COLO668 (cell line): ENCODE data around the gene ZSCAN18.

Experiments
- DNase-seq: peaks from one replicate; lab custom pipeline; 2025; ENCODE audit not compliant: unreplicated experiment; lab: John Stamatoyannopoulos, UW

The ZSCAN18 gene

DNA sequence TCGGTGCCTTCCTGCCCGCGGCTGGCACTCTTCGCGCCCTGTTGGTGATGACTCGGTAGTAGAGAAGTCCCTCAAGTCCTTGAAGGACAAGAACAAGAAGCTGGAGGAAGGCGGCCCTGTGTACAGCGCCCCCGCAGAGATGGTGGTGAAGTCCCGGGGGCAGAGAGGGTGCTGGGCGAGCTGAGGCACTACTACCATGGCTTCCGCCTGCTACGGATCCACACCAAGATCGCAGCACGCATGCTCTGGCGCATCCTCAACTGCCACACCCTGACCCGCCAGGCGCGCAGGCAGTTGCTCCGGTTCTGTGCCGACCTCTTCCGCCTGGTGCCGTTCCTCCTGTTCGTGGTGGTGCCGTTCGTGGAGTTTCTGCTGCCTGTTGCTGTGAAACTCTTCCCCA, 53.1 kb downstream of the ZSCAN18 start:
- DNase-seq = no peak

DNA sequence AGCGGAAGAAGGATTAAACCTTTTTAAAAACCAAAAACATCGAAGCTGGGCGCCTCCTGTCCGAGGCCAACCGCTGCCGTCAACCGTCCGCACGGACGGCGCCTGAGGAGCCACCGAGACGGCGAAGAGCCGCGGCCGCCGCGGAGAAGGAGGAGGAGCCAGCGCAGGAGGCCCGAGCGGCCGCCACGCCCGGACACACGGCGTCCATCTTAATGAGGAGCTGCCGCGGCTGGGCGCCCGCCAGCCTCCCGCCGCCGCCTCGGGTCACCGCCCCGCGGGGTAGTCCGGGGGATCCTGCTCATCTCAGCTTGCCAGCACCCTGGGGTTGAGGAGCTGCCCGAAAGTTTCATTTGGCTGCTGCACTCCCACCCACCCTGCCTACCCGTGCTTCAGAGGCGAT, 53.6 kb downstream of the ZSCAN18 start:
- no peak for DNase-seq

- DNase-seq = no peak
Measured at GRCh38 chr19:58042495-58043340, 55.3 kb downstream of the ZSCAN18 start.

GRCh38 chr19:58040751-58041525, 57.1 kb downstream of the ZSCAN18 start:
- DNase-seq = no peak

DNA sequence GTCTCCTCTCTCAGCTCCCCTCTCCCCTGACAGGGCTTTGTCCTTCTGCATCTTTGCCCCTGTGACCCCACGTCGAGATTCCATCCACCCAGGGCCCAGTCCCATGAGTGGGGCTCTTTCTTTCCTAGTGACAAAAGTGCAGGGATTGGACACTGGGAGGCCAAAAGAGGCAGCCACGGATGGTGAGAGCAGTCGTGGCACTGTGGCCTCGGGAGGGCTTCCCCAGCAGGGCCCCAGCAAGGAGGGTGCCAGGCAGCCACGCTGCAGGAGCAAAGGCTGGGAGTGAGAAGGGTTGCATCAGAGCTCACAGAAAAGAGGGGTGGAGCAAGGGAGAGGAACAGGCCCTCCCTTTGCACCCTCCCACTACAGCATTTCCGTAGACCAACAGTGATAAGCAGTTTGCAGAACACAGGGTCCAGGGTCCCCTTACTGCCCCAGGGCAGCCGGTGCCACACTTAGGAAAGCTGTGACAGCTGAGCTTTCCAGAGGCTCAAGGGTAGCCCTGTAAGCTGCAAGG, 59.3 kb downstream of the ZSCAN18 start:
- no peak for DNase-seq

DNA sequence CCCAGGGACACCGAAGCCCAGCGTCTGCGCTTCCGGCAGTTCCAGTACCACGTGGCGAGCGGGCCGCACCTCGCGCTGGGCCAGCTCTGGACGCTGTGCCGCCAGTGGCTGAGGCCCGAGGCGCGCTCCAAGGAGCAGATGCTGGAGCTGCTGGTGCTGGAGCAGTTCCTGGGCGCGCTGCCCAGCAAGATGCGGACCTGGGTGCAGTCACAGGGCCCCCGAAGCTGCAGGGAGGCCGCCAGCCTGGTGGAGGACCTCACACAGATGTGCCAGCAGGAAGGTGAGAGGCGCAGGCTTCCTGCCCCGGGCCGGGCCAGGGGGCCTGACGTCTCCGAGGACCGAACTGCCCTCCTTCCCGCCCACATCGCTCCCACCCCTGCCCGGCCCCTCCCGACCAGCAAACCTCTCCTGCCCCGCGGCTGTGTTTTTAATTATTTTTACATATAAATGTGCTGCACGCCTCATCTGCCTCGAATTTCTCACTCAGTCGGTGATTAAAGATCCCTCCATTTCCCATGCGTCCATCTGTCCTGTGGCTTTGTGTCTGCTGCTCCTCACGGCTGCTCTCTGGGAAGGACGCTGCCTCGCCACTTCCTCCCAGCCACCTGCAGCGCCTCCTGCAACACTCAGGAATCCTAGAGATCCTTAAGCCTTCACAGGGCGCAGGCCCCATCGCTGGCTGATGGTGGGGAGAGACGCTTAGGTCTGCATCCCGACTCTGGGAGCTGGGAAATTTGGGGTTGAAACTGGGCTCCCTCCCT, 59.9 kb downstream of the ZSCAN18 start:
- DNase-seq = peak; percentile 39

DNA sequence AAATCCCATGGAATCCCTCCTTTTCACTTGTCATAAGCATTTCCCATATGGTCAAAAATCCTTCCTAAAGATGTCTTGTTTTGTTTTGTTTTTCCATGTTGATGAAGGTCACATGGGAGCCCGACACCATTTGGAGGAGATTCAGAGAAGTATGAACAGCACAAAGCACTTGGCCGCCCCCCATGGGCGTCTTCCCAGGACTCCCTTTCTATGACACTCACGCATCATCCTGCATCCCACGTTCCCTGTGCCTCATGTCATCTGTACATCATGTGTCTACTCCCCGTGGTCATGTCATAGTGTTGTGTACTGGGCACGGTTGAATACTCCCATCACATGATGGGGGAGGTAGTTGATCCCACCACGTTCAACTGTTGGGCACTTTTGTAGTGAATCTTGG, 62.2 kb downstream of the ZSCAN18 start:
- DNase-seq = no peak

DNA sequence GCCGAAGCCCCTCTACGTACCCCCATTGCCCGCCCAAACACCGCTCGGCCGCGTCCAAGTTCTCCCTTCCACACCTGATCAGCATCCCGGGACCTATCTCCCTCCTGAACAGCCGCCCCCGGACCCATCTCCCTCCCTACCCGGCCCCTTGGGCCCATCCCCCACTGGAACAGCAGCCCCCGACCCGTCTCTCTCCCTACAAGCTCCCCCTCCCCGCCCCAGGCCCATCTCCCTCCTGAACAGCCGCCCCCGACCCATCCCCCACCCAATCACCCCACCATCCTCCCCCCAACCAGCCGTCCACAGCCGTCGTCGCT, 63.6 kb downstream of the ZSCAN18 start:
- DNase-seq = no peak
